Activated effector memory CD4-positive, alpha-beta T cell treated with anti-CD3 and anti-CD28 coated beads, Interleukin-2, amount 50 U/mL, for 16 hours (primary cell): ENCODE results near the gene TMEM74B.

Source experiments
- DNase-seq: peaks from one replicate; pipeline ENCODE4 v3.0.0-alpha.2; 2020

The TMEM74B gene

DNA sequence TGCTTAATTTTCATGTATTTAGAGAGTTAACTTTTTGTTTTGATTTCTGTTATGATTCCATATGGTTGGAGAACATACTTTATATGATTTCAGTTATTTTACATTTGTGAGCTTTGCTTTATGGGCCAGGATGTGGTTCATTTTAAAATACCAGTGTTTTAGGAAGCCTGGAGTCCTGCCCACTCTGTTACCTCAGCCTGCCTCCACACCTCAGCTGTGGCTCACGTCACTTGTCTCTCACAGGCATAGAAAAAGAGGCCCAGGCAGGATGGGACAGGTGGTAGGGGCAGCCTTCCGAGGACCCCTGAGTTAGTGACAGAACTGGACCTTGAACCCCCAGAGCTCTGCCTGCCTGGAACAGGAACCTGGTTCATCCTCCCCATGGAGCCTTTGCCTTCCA is 50.4 kb downstream of the TMEM74B start:
- DNase-seq, result no peak

DNA sequence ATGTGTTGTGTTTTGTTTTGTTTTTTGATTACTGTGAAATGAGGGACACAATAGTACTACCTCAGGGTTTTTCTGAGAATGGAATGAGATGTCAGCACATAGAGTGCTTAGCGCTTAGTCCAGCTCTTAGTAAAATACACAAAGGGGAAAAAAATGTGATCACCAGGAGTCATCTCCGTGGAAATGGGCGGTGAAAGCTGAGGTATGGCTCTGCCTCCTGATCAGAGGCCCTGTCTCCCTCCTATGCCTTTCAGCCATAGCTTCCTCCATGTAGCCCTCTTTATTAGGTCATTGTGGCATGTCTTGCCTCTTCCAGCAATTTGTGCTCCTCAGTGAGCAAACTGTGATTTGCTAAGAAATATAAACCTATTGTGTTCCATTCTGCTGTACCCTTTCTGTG is 53.4 kb downstream of the TMEM74B start:
- DNase-seq, result no peak

- DNase-seq, result no peak
Measured at GRCh38 chr20:1130847-1131246, 53.9 kb downstream of the TMEM74B start.
